T-helper 2 cell (primary cell): ENCODE data around the gene MYOG.

ENCODE experiments used
- DNase-seq, 5 experiments: peaks; one replicate each; pipeline versions ENCODE4 v3.0.0 to v3.0.0-alpha.2; 2012 to 2022

Gene MYOG

DNA sequence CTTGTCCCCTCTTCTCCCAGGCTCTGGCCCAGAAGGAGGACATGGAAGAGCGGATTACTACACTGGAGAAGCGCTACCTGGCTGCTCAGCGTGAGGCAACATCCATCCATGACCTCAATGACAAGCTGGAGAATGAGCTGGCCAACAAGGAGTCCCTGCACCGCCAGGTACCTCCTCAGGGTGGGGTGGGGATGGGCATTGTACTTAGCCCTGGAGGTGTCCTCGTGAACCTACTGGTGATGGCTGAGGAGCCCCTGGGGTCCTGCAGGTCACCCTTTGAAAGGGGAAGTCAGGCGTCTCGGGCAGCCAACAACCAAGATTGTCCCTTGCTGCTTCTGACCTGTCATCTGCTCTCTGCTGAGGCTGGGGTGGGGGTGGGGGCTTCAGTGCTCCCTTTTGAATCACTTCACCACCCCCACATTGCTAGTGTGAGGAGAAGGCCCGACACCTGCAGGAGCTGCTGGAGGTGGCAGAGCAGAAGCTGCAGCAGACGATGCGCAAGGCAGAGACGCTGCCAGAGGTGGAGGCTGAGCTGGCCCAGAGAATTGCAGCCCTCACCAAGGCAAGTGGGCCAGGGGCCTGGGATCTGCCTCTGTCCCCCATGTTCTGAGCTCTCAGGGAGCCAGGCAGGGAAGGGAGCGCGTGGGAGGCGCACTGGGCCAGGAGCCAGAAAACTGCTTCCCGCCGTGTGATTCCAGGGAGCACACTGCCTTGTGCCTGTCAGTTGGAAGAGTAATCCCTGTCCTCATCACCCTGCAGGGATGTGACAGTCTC is 39.8 kb downstream of the MYOG start:
- DNase-seq: no peak

DNA sequence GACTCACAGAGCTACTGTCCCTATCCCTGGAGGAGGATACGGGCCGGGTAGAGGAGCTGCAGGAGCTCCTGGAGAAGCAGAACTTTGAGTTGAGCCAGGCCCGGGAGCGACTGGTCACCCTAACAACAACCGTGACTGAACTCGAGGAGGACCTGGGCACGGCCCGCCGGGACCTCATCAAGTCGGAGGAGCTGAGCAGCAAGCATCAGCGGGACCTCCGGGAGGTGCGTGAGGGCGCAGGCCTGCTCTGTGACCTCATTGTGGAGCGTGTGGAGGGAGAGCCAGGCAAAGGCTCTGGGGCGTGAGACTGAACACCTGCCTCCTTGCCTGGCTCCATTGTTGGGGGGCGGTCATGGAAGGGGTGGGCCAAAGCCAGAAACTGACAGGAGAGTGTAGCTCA is 40.5 kb downstream of the MYOG start:
- DNase-seq: no peak

DNA sequence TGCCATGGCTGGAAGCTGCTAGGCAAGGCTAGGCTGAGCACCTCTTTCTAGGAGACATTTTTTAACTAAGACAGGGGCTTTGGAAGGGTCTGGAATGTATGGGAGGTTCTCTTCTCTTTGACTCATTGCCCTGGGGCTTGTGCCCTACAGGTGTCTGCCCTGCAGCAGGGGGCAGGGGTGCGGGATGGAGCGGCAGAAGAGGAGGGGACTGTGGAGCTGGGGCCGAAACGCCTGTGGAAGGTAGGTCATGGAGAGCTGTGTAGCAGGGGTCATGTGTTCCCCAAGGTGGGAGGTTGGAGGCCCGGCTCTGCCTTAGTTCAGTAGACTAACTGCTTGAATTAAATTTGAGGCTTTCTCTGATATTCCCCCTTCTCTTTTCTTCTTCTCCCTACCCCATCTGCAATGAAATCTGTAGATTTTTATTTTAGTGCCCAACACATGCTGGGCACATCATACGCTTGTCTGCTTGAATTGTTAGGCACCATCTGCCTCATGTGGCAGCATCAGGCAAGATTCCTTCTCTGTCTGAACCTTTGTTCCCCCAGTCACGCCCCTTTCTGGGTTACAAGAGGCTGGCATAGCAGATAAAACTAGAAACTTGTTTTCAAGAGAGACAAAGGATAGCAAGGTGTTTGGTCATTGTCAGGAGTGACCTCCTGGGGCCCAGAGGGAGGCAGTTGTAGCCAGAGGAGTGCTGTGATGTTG is 41.1 kb downstream of the MYOG start:
- no peak for DNase-seq

DNA sequence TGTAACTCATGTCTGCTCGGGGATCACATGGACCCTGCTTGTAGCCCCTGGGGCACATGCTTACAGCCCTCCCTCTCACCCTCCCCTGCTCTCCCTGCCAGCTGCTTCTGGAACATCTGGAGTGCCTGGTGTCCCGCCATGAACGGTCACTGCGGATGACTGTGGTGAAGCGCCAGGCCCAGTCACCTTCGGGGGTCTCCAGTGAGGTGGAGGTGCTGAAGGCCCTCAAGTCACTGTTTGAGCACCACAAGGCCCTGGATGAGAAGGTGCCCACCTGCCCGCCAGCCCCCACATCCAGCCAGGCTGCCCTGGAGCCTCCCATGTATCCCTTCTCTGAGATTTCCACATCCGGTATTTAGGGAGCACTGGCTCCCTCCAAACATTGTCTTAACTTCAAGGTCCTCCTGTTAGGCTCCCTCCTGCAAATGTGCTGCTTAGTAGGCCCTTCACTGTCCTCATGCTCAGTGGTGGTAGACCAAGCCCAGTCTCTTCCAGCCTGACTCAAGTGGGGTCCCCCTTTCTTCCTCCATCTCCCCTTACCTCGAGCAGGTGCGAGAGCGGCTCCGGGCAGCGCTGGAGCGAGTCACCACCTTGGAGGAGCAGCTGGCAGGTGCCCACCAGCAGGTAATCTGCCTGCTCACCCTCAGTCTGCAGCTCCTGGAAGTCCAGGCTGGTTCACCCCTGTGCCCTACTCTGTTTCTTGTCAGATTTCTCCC is 41.8 kb downstream of the MYOG start:
- DNase-seq: no peak

DNA sequence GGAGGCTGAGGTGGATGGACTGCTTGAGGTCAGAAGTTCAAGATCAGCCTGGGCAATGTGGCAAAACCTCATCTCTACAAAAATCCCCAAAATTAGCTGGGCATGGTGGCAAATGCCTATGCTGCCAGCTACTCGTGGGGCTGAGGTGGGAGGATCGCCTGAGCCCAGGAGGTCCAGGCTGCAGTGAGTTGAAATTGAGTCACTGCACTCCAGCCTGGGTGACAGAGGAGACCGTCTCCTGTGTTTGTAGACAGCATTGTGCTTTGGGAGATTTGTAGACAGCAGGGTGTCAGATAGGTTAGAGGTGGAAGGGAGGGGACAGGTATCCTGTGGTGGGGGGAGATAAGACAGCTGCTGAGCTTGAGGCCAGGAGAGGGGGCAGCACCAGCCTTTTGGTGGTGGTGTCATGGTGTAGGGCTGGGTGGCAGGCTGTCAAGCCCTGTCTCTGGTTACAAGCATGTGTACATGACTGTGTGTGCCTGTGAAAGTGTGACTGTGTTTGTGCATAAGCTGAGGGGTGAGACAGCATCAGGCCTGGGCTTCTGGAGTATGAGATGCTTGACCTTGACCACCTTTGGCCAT is 44.4 kb downstream of the MYOG start:
- no peak for DNase-seq

DNA sequence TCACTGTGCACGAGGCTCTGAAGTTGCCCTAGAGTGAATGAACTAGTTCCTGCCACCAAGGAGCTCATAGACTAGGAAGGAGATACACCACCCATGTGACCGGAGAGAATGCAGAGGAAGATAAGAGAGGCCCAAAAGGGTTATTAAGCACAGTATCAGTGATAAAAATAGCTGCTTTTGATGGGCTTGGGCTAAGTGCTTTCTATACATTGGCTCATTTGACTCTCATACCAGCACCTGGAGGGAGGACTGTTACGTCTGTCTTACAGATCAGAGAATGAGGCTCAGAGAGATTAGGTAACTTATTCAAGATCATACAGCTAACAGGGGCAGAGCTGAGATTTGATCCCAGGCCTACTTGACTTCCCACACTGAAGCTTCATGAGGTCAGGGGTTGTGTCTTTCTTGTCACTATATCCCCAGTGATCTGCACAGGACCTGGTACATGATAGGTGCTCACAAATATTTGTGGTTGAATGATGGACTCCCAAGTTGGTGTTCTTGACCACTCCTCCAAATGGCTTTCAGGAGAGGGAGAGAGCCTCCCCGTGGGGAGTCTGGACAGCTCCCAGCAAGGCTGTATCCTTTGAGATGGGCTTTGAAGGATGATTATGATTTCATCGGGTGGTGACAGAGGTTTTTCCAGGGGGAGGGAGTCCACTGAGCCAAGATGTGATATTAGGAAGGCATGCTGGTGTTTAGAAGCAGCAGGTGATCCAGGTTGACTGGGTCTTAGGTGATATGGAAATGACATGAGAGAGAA is 45.1 kb downstream of the MYOG start:
- DNase-seq: no peak

DNA sequence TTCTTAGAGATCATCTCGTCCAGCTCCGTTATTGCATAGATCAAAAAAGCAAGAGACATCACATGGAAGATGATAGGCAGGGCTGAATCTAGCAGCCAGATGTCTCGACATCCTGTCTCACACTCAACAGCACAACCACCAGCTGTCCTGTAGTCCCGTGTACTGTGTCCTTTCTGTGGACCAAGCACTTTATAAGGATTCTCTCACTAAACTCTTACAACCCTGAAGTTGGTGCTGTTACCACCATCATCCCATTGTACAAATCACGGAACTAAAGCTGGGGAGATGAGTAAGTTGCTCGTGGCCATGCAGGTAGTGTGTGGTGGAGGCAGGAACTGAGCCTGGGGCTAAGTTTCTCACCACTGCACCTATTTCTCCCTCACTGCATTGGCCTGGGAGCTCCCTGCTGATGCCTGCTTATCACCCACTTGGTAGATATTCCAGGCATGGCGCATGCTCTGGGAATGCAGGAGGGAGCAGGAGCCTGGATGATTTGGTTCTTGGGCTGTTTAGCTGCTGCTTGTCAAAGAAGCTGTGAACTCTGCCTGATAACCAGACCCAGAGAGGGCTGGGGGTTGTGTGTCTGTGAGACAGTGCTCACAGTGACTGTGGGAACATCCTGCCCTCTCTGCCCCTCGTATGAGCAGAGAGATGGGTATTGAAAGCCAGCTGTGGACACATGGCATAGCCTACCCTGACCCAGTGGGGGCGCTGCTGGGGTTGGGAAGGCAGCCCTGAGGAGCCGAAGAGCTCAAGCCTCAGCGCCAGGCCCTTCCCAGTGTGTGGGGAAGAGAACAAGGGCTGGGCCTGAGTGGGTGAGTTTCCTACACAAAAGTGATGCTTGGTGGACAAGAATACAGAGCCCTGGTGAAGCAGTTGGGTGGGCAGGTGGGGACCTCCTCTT is 46.0 kb downstream of the MYOG start:
- no peak for DNase-seq

DNA sequence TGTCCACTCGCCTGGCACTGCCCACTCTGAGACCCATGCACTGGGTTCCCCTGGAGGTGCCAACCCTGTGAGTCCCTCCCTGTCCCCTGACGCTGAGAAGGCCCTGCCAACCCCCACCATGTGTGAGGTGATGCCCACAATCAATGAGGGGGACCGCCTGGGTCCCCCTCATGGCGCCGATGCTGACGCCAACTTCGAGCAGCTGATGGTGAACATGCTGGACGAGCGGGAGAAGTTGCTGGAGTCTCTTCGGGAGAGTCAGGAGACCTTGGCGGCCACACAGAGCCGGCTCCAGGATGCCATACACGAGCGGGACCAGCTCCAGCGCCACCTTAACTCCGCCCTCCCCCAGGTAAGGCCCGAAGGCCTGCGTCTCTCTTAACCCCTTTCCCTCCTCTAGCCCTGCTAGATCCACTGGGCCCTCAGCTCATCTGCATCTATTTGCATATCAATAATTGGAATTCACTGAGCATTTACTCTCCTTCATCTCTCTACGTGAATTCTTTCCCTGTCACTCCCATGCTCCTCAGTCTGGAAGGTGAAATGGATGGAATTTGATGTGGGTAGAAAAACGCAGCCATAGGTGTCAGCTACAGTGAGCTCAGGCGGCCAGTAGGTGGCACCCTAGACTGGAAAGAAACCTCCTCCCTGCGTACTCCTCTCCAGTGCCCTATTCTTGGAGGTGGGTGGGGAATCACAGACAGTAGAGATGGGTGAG is 46.8 kb downstream of the MYOG start:
- DNase-seq: peak in 4 of 5 experiments; percentile 23 to 60 (median 48)

DNA sequence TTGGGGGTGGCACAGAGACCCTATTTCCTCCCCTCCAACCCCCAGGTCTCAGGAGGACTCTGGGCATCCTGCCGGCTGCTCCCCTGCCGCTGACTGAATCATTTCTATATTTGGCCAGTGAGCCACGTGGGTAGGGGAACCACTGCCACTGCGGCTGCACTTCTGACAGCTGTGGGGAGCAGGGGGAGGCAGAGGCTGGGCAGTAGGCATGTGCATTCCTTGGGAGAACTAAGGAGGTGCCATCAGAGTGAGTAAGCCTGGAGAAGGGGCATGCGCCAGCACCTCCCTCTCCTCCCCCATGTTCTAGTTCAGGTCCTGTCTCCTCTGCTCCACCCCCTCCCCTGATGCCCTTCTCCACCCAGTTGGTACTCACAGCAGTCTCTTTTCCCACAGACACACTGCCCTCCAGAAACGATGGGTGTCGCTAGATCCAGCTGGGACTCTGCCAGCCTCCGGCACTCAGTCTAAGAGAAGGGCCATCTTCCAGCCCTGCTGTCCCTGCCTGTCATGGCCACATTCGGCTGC is 47.5 kb downstream of the MYOG start:
- peak in 1 of 5 experiments; percentile 12 for DNase-seq

DNA sequence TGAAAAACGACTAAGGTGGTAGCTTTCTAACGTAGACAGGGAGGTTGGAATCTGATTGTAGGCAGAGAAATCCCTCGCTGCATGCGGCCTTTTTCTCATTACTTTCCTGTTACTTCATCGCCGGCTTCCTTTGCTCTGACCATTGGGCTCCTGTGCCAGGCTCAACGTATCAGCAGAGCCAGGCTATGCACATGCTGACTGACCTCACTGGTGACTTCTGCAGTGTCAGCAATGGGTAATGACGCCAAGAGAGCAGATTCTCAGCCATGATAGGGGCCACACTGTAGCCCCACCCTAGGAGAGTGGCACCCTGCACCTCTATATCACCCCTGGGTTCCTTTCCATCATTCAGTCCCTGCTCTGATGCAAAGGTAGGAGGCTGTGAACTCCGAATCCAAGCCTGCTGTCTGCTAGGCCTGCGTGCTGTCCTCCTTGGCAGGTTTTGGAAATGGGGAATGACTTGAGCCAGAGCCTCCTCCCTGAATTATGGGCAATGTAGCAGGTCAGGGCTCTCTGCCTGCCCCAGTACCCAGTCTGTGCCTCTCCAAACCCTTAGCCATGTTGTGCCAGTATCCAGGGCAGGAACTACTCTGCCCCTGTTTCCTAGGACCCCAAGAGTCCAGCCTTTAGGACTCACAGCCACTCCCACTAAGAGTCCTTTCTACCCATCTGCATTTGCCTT is 48.2 kb downstream of the MYOG start:
- DNase-seq: no peak

DNA sequence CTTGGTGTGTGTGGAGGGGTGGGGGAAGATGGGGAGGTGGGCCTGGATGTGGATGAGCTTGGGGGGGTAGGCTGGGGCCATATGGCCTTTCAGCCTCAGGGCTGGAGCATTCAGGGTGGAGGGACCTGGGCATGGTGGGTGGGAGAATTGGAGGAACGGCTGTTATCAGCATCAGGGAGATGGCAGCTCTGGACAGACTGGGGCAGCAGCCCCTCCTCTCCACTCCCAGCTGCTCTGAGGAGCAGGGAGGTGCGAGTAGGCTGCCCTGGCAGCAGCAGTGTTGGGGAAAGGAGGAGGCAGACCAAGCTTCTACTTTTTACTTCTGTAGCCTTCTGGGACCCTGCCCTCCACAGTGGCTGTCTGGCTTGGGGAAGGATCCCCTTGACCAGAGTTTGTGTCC is 49.3 kb downstream of the MYOG start:
- DNase-seq: no peak

DNA sequence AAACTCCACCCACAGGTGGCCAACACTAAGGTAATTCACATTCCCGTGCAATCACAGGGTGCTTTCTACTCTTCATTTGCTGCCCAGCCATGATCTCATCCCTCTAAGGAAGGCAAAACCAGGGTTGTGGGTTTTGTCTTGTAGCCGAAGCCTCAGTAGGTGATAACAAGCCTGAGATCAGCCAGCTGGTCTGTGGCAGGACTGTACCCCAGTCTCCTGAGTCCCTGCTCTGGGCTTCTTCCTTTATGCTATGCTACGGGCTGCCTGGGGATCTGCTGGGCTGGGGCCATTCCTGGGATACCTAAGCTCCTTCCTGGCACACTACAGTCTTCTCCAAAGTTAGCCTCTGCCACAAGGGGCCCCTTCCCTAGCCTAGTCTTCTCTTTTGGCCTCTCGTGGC is 49.7 kb downstream of the MYOG start:
- DNase-seq: no peak

DNA sequence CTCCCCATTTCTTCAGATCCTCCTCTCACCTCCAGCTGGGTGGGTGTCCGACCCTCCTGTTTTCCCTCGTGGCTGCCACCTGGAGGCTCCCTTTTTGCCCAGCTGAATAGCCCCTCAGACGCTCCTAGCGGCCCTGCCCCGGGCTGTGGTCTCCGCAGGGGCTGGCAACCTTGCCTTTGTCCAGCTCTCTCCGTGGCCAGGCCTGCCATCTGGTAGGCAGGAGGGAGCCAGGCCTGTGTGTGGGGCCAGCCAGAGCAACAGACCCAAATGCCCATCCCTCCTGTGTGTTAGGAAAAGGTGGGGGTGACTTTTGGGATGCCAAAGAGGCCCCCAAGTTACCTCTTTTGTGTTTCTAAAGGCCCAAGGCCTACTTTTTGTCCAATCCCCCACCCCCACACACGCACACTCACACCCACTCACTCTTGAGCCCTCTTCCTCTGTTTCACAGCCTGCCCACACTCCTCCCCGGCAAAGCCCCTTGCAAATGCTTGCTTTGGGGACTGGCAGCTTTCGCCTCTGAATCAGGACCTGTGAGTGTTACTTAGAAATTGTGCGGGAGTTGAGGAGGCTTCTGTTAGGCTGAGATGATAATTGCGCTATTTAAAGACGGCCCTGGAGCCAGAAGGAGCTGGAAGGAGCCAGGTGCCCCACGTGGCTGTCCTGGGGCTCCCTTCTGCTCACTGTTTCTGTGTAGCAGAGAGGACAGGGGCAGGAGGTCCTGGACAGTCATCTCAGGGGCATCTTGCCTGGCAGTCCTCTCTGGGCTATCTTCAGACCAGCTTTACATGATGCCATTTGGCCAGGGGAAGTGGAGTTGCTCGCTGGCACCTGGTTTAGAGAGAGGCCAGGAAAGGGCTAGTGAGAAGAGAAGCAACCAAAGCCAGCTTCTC is 50.5 kb downstream of the MYOG start:
- DNase-seq: no peak

DNA sequence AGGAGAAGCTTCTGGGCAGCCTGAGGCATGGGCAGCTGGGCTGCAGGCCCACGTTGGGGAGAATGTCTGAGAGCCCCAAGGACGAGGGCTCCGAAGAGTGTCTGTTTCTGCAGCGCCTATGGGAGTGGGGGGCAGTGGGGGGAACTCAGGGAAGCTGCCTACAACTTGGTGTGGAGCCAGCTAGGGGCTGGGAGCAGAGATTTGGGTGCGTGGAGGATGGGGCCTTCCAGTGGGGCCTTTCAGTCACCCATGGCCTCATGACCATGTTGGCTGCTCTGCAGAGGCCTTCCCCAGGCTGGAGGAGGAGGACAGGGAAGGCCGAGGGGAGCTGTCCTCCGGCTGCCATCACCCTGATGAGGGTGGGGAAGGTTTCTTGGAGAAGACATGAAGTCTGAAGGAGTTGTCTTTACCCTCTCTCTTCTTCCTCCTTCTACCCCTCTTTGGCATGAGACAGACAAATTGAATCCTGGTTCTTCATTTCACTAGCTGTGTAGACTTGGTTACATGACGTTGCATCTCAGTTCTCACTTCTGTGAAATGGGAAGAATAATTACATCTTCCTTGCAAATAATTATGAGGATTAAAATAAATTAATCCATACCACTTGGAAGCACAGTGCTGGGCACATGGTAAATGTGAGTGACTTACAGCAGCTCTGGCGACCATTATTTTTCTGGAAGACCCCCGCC is 51.2 kb downstream of the MYOG start:
- DNase-seq: no peak

DNA sequence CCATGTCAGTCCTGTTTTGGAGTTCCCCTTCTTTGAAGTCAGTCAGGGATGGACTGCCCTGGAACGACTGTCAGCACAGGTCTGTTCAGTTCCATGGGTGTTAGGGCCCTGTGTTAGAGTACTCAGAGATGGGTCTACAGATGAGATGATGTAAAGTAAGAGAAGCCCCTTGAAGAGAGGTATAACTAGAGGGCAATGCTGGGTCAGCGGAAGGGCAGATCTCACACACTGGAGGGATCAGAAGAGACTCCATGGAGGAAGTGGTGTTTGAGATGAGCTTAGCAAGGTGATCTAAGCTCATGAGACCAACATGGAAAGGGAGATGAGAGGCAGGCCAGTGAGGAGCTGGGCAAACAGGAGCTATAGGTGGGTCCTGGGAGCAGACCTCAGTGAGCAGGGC is 51.9 kb downstream of the MYOG start:
- no peak for DNase-seq

DNA sequence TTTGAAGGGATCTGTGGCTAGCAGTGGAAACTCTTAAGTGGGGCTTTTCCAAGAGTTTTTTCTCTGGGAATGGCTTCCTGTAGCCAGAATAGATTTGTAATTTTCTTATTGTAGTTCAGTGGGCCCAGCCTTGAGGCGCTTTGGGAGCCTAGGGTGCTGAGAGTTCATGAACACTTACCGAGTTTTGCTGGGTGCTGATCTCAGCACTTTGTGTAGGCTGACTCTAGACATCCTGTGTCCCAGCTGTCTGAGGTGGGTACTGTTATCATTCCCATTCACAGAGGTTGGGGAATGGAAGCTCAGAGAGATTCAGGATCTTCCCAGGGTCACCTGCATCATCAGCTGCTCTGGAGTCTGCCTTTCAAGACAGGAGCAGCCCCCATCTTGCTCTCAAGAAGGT is 52.5 kb downstream of the MYOG start:
- no peak for DNase-seq
